Lung (tissue), 12 donors: Measurements from ENCODE around the gene HEG1. TPM values are rescaled to one million over a fixed set of nuclear protein-coding genes. Genes with fewer than 3 reads are reported as not detected.

Experiments used
- ATAC-seq: fragments of 200-7000 bp; cut with Tn5 transposase; one replicate; pipeline ENCODE4 v1.9.1; 2020; ENCODE audit warnings: moderate number of reproducible peaks; ENCODE audit not compliant: insufficient read depth, low FRiP score
- DNase-seq, 3 donors: peaks; one replicate each; pipeline ENCODE4 v3.0.0-alpha.2; 2013 to 2017
- H3K27ac ChIP-seq, 2 donors: one replicate each; pipeline ENCODE4 v1.5.1; 2013; ENCODE audit warnings: mild to moderate bottlenecking in 2 of 2, moderate library complexity in 2 of 2, control low read depth in 1 of 2, inconsistent platforms in 1 of 2, low read depth in 1 of 2, low read length in 1 of 2
- H3K27me3 ChIP-seq, 3 donors: one replicate each; pipeline ENCODE4 v1.5.1; 2013; ENCODE audit warnings: low read length in 2 of 3; ENCODE audit not compliant: control insufficient read depth in 3 of 3, insufficient read depth in 3 of 3
- H3K36me3 ChIP-seq, 4 donors: one replicate each; pipeline ENCODE4 v1.5.1; 2013; ENCODE audit warnings: low read length in 4 of 4, mild to moderate bottlenecking in 1 of 4, moderate library complexity in 1 of 4; ENCODE audit not compliant: control insufficient read depth in 4 of 4, insufficient read depth in 4 of 4
- H3K4me1 ChIP-seq, 5 donors: one replicate each; pipeline ENCODE4 v1.5.1; 2013; ENCODE audit warnings: low read length in 5 of 5, mild to moderate bottlenecking in 2 of 5, moderate library complexity in 1 of 5; ENCODE audit not compliant: control insufficient read depth in 5 of 5, insufficient read depth in 5 of 5
- H3K4me3 ChIP-seq: one replicate; pipeline ENCODE4 v1.5.1; 2013; ENCODE audit warnings: mild to moderate bottlenecking, control low read depth, moderate library complexity
- H3K9ac ChIP-seq, 2 donors: one replicate each; pipeline ENCODE4 v1.5.1; 2013; ENCODE audit warnings: low read length in 2 of 2, control low read depth in 1 of 2; ENCODE audit not compliant: insufficient read depth in 1 of 2
- H3K9me3 ChIP-seq, 4 donors: one replicate each; pipeline ENCODE4 v1.5.1; 2013; ENCODE audit warnings: low read length in 3 of 4, mild to moderate bottlenecking in 1 of 4, moderate library complexity in 1 of 4; ENCODE audit not compliant: control insufficient read depth in 4 of 4, insufficient read depth in 3 of 4
- WGBS, 2 donors: extraction: QIAGEN DNeasy Blood & Tissue Kit; methylation state at CpG; one replicate each; pipeline ENCODE4 v1.1.7; 2013; 5-methylcytosine and 5-hydroxymethylcytosine counted together
- polyA plus RNA-seq, 2 donors: library from polyadenylated mRNA; stranded (reverse); fragments of 200-250 nt; gene quantifications; one replicate each; pipeline ENCODE4 v1.2.1, GENCODE V29; 2013
- total RNA-seq, 2 donors: library from RNA; depleted of rRNA in 1 of 2; stranded (reverse); fragments of >200 nt in 1 of 2; gene quantifications; one replicate each; pipeline ENCODE4 v1.2.1, GENCODE V29; 2014 to 2021
- TF ChIP-seq, protein P1 (sequence below): IDR thresholded peaks from 2 replicates; pipeline ENCODE4 v1.5.1; 2012; ENCODE audit warnings: mild to moderate bottlenecking; ENCODE audit errors: control extremely low read depth, extremely low read depth
- donor health status: control.
- donor health status: control.
- donor health status: Bipolar disorder and iron deficiency.
- donor health status: healthy.
- donor health status: DM: yes; HTN: yes; CAD: no.

The HEG1 gene
- total and polyA plus RNA-seq, 4 donors = 18.0 to 115 (median 65.7) TPM

DNA sequence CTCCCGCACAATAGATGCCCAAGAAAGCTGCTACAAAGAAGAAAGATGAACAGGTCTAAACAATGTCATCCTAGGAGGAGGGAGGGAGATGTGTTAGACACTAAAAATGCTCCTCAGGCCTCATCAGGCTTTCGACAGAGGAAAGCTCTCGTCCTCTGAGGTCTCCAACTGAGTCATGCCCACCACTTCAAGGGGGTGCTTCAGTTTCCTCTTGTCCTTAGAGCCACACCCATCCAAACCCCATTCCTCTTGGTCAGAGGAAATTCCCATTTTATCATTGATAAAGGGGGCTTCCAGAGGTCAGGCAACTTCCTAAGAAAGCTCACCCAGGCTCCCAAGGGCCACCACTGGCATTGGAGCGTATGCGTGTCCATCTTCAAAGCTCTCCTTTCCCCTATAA is 50.1 kb downstream of the HEG1 start:
- Histone ChIP-seq H3K36me3 (peaks cover 27 to 44% (median 31%) of the 10 kb centered on the region in 4 donors), H3K27me3 (no peaks in the 10 kb centered on the region), H3K9ac (no peak overlapping the region), H3K4me3 (no peak overlapping the region), H3K9me3 (no peaks in the 10 kb centered on the region), H3K4me1 (peaks cover 2 to 31% (median 18%) of the 10 kb centered on the region in 5 donors), H3K27ac (peak overlapping the region in 1 of 2 donors; percentile 17)
- WGBS, 2 donors = 75 to 88% methylated on average over 5 of the region's 5 CpGs
- DNase-seq (no peak), ATAC-seq (no peak)
- TF ChIP-seq, protein P1, sequence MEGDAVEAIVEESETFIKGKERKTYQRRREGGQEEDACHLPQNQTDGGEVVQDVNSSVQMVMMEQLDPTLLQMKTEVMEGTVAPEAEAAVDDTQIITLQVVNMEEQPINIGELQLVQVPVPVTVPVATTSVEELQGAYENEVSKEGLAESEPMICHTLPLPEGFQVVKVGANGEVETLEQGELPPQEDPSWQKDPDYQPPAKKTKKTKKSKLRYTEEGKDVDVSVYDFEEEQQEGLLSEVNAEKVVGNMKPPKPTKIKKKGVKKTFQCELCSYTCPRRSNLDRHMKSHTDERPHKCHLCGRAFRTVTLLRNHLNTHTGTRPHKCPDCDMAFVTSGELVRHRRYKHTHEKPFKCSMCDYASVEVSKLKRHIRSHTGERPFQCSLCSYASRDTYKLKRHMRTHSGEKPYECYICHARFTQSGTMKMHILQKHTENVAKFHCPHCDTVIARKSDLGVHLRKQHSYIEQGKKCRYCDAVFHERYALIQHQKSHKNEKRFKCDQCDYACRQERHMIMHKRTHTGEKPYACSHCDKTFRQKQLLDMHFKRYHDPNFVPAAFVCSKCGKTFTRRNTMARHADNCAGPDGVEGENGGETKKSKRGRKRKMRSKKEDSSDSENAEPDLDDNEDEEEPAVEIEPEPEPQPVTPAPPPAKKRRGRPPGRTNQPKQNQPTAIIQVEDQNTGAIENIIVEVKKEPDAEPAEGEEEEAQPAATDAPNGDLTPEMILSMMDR = no peak

DNA sequence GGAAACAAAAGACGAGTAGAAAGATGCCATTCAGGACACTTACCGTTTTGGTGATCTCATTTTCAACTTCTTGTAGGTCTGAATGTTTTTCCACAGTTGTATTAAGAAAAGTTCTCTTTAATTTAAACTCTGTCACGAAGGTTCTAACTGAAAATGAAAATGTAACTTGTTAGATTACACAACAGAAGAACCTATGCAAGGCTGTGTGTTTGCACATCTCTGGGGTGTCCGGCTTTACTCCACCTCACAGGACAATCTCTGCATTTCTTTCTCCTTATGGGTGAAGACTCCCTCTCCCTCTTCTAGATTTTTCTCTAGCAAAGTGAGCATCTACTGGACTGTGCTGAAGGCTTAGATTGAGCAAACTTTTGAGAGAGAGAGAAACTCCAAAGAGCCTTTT is 50.6 kb downstream of the HEG1 start:
- H3K9me3 ChIP-seq = no peaks in the 10 kb centered on the region
- 81% methylated on average over 4 of the region's 4 CpGs for WGBS, 2 donors
- DNase-seq (no peak), ATAC-seq (no peak)
- H3K9ac ChIP-seq = no peak overlapping the region
- no peak overlapping the region for H3K4me3 ChIP-seq
- H3K27me3 ChIP-seq = no peaks in the 10 kb centered on the region
- H3K27ac ChIP-seq = no peak overlapping the region
- H3K4me1 ChIP-seq = peaks cover 7 to 31% (median 18%) of the 10 kb centered on the region in 5 donors
- peaks cover 25 to 42% (median 29%) of the 10 kb centered on the region in 4 donors for H3K36me3 ChIP-seq
- TF ChIP-seq, protein P1 = no peak

DNA sequence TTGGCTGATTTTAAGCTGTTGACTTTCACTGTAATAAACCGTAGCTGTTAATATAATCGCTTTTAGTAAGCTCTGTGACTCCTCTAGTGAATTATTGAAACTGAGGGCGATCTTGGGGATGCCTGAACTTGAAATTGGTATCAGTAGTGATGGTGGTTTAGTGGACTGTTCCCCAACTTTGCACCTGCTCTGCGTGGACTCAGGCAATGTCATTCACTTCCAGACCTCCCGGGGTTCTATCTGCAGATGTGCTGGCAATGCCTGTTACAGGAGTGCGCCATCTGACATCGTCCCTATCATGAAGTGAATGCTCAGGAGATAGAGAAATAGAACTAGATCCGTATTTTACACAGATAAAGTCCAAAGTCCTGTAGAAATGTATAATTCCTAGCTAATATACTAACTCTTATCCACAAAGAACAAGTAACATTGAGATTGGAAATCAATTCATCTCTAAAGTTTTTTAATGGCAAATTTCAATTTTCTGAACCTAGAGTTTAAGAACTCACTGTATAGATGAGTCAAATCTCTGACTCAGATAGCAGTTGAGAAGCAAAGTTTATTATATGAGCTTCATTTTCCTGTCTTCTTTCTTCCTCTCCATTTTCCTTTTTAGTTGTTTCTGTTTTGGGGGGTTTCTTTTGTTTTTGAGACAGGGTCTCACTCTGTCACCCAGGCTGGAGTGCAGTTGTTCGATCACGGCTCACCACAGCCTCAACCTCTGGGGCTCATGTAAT is 51.8 kb downstream of the HEG1 start:
- no peak overlapping the region for H3K4me3 ChIP-seq
- no peak for DNase-seq
- no peak overlapping the region for H3K9ac ChIP-seq
- no peaks in the 10 kb centered on the region for H3K27me3 ChIP-seq
- 90 to 91% methylated on average over 10 of the region's 10 CpGs for WGBS, 2 donors
- peaks cover 7 to 31% (median 18%) of the 10 kb centered on the region in 5 donors for H3K4me1 ChIP-seq
- TF ChIP-seq, protein P1 = no peak
- H3K27ac ChIP-seq = peak overlapping the region; percentile 40 to 58
- no peak for ATAC-seq
- H3K36me3 ChIP-seq = peaks cover 19 to 34% (median 22%) of the 10 kb centered on the region in 4 donors
- H3K9me3 ChIP-seq = no peaks in the 10 kb centered on the region
